GM12878 (cell line): ENCODE measurements around the gene GNAQ. TPM values are rescaled to one million over a fixed set of nuclear protein-coding genes. Genes with fewer than 3 reads are reported as not detected.

Experiments
- ATAC-seq: fragments of 200-7000 bp; cut with Tn5 transposase; 3 replicates; pipeline ENCODE4 v1.9.1; 2020; ENCODE audit warnings: mild to moderate bottlenecking, moderate library complexity
- BruUV-seq: library from RNA; stranded (reverse); fragments of 400-500 nt; replicated peaks from 2 replicates; lab custom pipeline; 2021; lab: Mats Ljungman, UMichigan
- CTCF ChIA-PET: fragments of 300-600 bp; sonication (Branson Sonifier 250); formaldehyde crosslinking; extraction: SDS; loops from one replicate; lab custom pipeline; 2021; ENCODE audit warnings: inconsistent platforms; lab: Yijun Ruan, JAX
- POLR2A ChIA-PET: fragments of 350-600 bp; formaldehyde crosslinking; extraction: SDS; loops from one replicate; lab custom pipeline; 2021; ENCODE audit warnings: inconsistent platforms; lab: Charles Lee
- RAD21 ChIA-PET: fragments of 300-600 bp; sonication (Branson Sonifier 250); formaldehyde crosslinking; loops from one replicate; lab custom pipeline; 2023; ENCODE audit warnings: antibody characterized with exemption; ENCODE audit not compliant: unreplicated experiment; lab: Charles Lee
- SMC1A ChIA-PET: fragments of 300-600 bp; sonication (Branson Sonifier 250); formaldehyde crosslinking; loops from one replicate; lab custom pipeline; 2023; ENCODE audit not compliant: unreplicated experiment, uncharacterized antibody; lab: Charles Lee
- DNase-seq: peaks from one replicate; pipeline ENCODE4 v3.0.0-alpha.2; 2011; ENCODE audit warnings: low read depth, low spot score
- FAIRE-seq: peaks from 3 replicates; lab custom pipeline; 2011; peaks lifted over from hg19 to GRCh38; lab: Jason Lieb, UNC
- H2AFZ ChIP-seq: 2 replicates; pipeline ENCODE4 v1.6.0; 2011; ENCODE audit warnings: low read depth, low read length, control low read depth; ENCODE audit not compliant: control insufficient read depth
- H3K27ac ChIP-seq: 2 replicates; pipeline ENCODE4 v1.5.1; 2011; ENCODE audit warnings: control low read depth; ENCODE audit not compliant: control insufficient read depth, insufficient read depth
- H3K27me3 ChIP-seq, 2 experiments: replicated peaks in 1 of 2; 2 replicates each; pipeline versions ENCODE4 v1.6.0 to v1.6.1; 2011; ENCODE audit warnings: low read length in 1 of 2; ENCODE audit not compliant: control insufficient read depth in 2 of 2, insufficient read depth in 2 of 2
- H3K36me3 ChIP-seq, 2 experiments: 2 replicates each; pipeline ENCODE4 v1.5.1; 2011; ENCODE audit warnings: low read length in 1 of 2; ENCODE audit not compliant: control insufficient read depth in 2 of 2, insufficient read depth in 2 of 2
- H3K4me1 ChIP-seq: 2 replicates; pipeline ENCODE4 v1.6.1; 2011; ENCODE audit warnings: mild to moderate bottlenecking, low read length, moderate library complexity, mixed read lengths; ENCODE audit not compliant: control insufficient read depth, insufficient read depth
- H3K4me2 ChIP-seq: 2 replicates; pipeline ENCODE4 v1.6.0; 2011; ENCODE audit warnings: control low read depth; ENCODE audit not compliant: control insufficient read depth, insufficient read depth
- H3K4me3 ChIP-seq: fragments of 200-600 bp; sonication (generic); 2 replicates; pipeline ENCODE4 v1.5.1; 2016
- H3K79me2 ChIP-seq: 2 replicates; pipeline ENCODE4 v1.6.0; 2011; ENCODE audit warnings: low read length; ENCODE audit not compliant: control insufficient read depth, insufficient read depth
- H3K9ac ChIP-seq: 2 replicates; pipeline ENCODE4 v1.8.0; 2011; ENCODE audit warnings: low read length, control low read depth, mixed read lengths; ENCODE audit not compliant: control insufficient read depth, insufficient read depth
- H3K9me3 ChIP-seq: replicated peaks from 3 replicates; pipeline ENCODE4 v1.5.1; 2011; ENCODE audit warnings: mild to moderate bottlenecking, low read length; ENCODE audit not compliant: control insufficient read depth, insufficient read depth
- H4K20me1 ChIP-seq: 2 replicates; pipeline ENCODE4 v1.6.0; 2011; ENCODE audit not compliant: control insufficient read depth, insufficient read depth
- CBX3 ChIP-seq: fragments of 200-600 bp; sonication (generic); IDR thresholded peaks from 2 replicates; pipeline ENCODE4 v1.6.1; 2016; ENCODE audit warnings: low read depth, borderline replicate concordance
- CBX5 ChIP-seq: sonication (generic); IDR thresholded peaks from 2 replicates; pipeline ENCODE4 v1.6.1; 2016; ENCODE audit warnings: low read depth, moderate library complexity, mild to moderate bottlenecking, inconsistent platforms
- CREB1 ChIP-seq: IDR thresholded peaks from 2 replicates; pipeline ENCODE4 v1.6.1; 2012; ENCODE audit warnings: low read depth, mild to moderate bottlenecking, inconsistent platforms
- HSF1 ChIP-seq: fragments of 150-350 bp; IDR thresholded peaks from 2 replicates; pipeline ENCODE4 v1.6.1; 2014; ENCODE audit warnings: mild to moderate bottlenecking, low read depth, low read length
- IKZF2 ChIP-seq, 2 experiments: fragments of 450-650 bp; IDR thresholded peaks; 2 replicates each; pipeline ENCODE4 v1.6.1; 2017; ENCODE audit warnings: mild to moderate bottlenecking in 2 of 2, moderate library complexity in 2 of 2
- KDM1A ChIP-seq: fragments of 200-600 bp; sonication (generic); IDR thresholded peaks from 2 replicates; pipeline ENCODE4 v1.6.1; 2016; ENCODE audit warnings: borderline replicate concordance
- NFYB ChIP-seq: IDR thresholded peaks from 2 replicates; pipeline ENCODE4 v1.6.1; 2011; ENCODE audit warnings: low read depth, mild to moderate bottlenecking, low read length, improper control_type of control experiment, moderate library complexity; ENCODE audit not compliant: insufficient read depth
- RBBP5 ChIP-seq: fragments of 200-600 bp; sonication (generic); conservative IDR thresholded peaks from 2 replicates; pipeline ENCODE4 v1.6.1; 2016
- SMAD1 ChIP-seq: fragments of 450-650 bp; IDR thresholded peaks from 2 replicates; pipeline ENCODE4 v1.6.1; 2018; ENCODE audit warnings: mild to moderate bottlenecking, low read depth; ENCODE audit not compliant: partially characterized antibody
- STAT1 ChIP-seq: fragments of 450-650 bp; conservative IDR thresholded peaks from 2 replicates; pipeline ENCODE4 v1.6.1; 2014; ENCODE audit warnings: antibody characterized with exemption, mild to moderate bottlenecking
- TAF1 ChIP-seq: IDR thresholded peaks from 2 replicates; pipeline ENCODE4 v1.6.1; 2011; ENCODE audit warnings: mild to moderate bottlenecking, low read depth, low read length, borderline replicate concordance
- TCF12 ChIP-seq: IDR thresholded peaks from 2 replicates; pipeline ENCODE4 v1.6.1; 2011; ENCODE audit warnings: low read depth, mild to moderate bottlenecking, low read length
- USF2 ChIP-seq: IDR thresholded peaks from 2 replicates; pipeline ENCODE4 v1.6.1; 2011; ENCODE audit warnings: low read depth, low read length, improper control_type of control experiment, borderline replicate concordance
- ZBTB33 ChIP-seq: fragments of 450-650 bp; IDR thresholded peaks from 2 replicates; pipeline ENCODE4 v1.6.1; 2017; ENCODE audit warnings: mild to moderate bottlenecking
- WGBS: methylation state at CpG from one replicate; pipeline ENCODE4 v1.1.6; 2016; ENCODE audit warnings: low lambda C conversion rate; ENCODE audit not compliant: insufficient replicate concordance, insufficient coverage; ENCODE audit errors: missing lambda C conversion rate; 5-methylcytosine and 5-hydroxymethylcytosine counted together
- in situ Hi-C: fragments of 300-500 bp; cut with MboI; formaldehyde crosslinking; loops from 9 replicates; pipeline ENCODE4 v1.14.3; 2018; ENCODE audit warnings: mixed read lengths
- intact Hi-C: fragments of 100-400 bp; cut with micrococcal nuclease; formaldehyde crosslinking; loops from one replicate; pipeline ENCODE4 v1.14.2; 2022; ENCODE audit not compliant: unreplicated experiment
- polyA plus RNA-seq, 11 experiments: library from polyadenylated mRNA; depleted of rRNA in 4 of 11; unstranded in 6 of 11; stranded (reverse) in 5 of 11; fragments of >200 nt; fragmentation: Nextera tagmentation in 4 of 11; fragmentation: Illumina TruSeq in 1 of 11; extraction: Ambion mirVana in 4 of 11; extraction: Trizol in 1 of 11; gene quantifications; 1 replicate in 1 of 11; 2 replicates in 10 of 11; pipeline versions ENCODE4 v1.2.1 to v1.2.3, GENCODE V29; 2011 to 2016; ENCODE audit warnings: inconsistent platforms in 2 of 11, missing spikeins in 2 of 11, low read depth in 1 of 11
- total RNA-seq, 4 experiments: library from RNA; depleted of rRNA in 3 of 4; stranded (reverse); fragments of >200 nt in 3 of 4; fragmentation: Illumina TruSeq in 1 of 4; extraction: Trizol in 1 of 4; gene quantifications; 2 replicates each; pipeline versions ENCODE4 v1.2.1 to v1.2.3, GENCODE V29; 2013 to 2021

The GNAQ gene
- total and polyA plus RNA-seq, 10 of the 15 experiments (the other 5 are each of a cell fraction or from before 2014, with no cell fraction given), result 0.15 to 47.2 (median 0.49) TPM

GRCh38 chr9:77747163-77747562 lies 284.4 kb downstream of the GNAQ start:
- peaks cover 0 to 2% of the 10 kb centered on the region in 2 experiments; a peak in 2 of 4 replicates for H3K27me3 ChIP-seq
- ATAC-seq, result no peak
- no peaks in the 10 kb centered on the region for H3K79me2 ChIP-seq
- no peak overlapping the region for H3K4me2 ChIP-seq
- SMC1A ChIA-PET, result interaction anchor here (0.6 to 2.0 kb wide), 5 partner anchors 10 to 293 kb away, joined by 3 to 5 read pairs (median 3); no protein-coding TSS in a partner anchor
- H2AFZ ChIP-seq, result no peak overlapping the region
- intact Hi-C loops (no loop called here), in situ Hi-C loops (no loop called here)
- no peak overlapping the region for H3K27ac ChIP-seq
- no peak for DNase-seq
- H4K20me1 ChIP-seq, result no peaks in the 10 kb centered on the region
- TF ChIP-seq CBX3 (no peak), CREB1 (no peak), NFYB (no peak), RBBP5 (no peak)
- H3K36me3 ChIP-seq, result no peaks in the 10 kb centered on the region
- BruUV-seq, result no TSS peak
- POLR2A ChIA-PET, result no interaction called here
- CTCF ChIA-PET, result interaction anchor here (0.6 to 1.9 kb wide), 7 partner anchors 8 to 304 kb away, joined by 3 to 9 read pairs (median 3); no protein-coding TSS in a partner anchor
- RAD21 ChIA-PET, result interaction anchor here (0.8 to 1.2 kb wide), 2 partner anchors 145 to 372 kb away, joined by 3 read pairs; no protein-coding TSS in a partner anchor
- no peak for FAIRE-seq
- H3K4me1 ChIP-seq, result no peaks in the 10 kb centered on the region
- H3K4me3 ChIP-seq, result no peak overlapping the region
- no peaks in the 10 kb centered on the region for H3K9me3 ChIP-seq
- H3K9ac ChIP-seq, result no peak overlapping the region

- SMC1A ChIA-PET, result no interaction called here
- H3K27me3 ChIP-seq, result peaks cover 0 to 2% of the 10 kb centered on the region in 2 experiments; a peak in 2 of 4 replicates
- no peak overlapping the region for H3K27ac ChIP-seq
- ATAC-seq (no peak), DNase-seq (no peak), FAIRE-seq (no peak)
- in situ Hi-C loops, result no loop called here
- no peaks in the 10 kb centered on the region for H3K36me3 ChIP-seq
- no peak overlapping the region for H2AFZ ChIP-seq
- no peak overlapping the region for H3K4me2 ChIP-seq
- no peaks in the 10 kb centered on the region for H4K20me1 ChIP-seq
- RAD21 ChIA-PET, result no interaction called here
- no peak overlapping the region for H3K9ac ChIP-seq
- CTCF ChIA-PET, result interaction anchor here (1.8 kb wide), 1 partner anchor 288 kb away, joined by 5 read pairs; no protein-coding TSS in a partner anchor
- 16% methylated on average over 6 of the region's 6 CpGs for WGBS
- H3K9me3 ChIP-seq, result no peaks in the 10 kb centered on the region
- BruUV-seq, result no TSS peak
- intact Hi-C loops, result no loop called here
- H3K79me2 ChIP-seq, result no peaks in the 10 kb centered on the region
- no peaks in the 10 kb centered on the region for H3K4me1 ChIP-seq
- POLR2A ChIA-PET, result no interaction called here
- H3K4me3 ChIP-seq, result no peak overlapping the region
- TF ChIP-seq RBBP5, result no peak
- no peak for TF ChIP-seq KDM1A
- no peak for TF ChIP-seq TAF1
- TF ChIP-seq ZBTB33, result no peak
- TF ChIP-seq STAT1, result no peak
- TF ChIP-seq CBX5, result no peak
- no peak for TF ChIP-seq SMAD1
- TF ChIP-seq IKZF2 (IDR thresholded peaks at IDR 0.05), result no peak
- TF ChIP-seq TCF12, result no peak
- no peak for TF ChIP-seq USF2
- no peak for TF ChIP-seq HSF1
These were observed 286.7 kb downstream of the GNAQ start for GRCh38 chr9:77744841-77745430.
